GM10266 (cell line): ENCODE data around the gene NTSR1.

ENCODE experiments used
- DNase-seq: peaks from one replicate; pipeline ENCODE4 v3.0.0; 2012; ENCODE audit errors: extremely low spot score
- TF ChIP-seq, protein P1 (sequence below): IDR thresholded peaks from 2 replicates; pipeline ENCODE4 v1.5.1; 2012; ENCODE audit warnings: mild to moderate bottlenecking, low read depth; ENCODE audit not compliant: control insufficient read depth, insufficient read depth; ENCODE audit errors: missing control alignments

NTSR1 gene

GRCh38 chr20:62695448-62696414 lies 12.9 kb upstream of the NTSR1 start:
- TF ChIP-seq, protein P1, sequence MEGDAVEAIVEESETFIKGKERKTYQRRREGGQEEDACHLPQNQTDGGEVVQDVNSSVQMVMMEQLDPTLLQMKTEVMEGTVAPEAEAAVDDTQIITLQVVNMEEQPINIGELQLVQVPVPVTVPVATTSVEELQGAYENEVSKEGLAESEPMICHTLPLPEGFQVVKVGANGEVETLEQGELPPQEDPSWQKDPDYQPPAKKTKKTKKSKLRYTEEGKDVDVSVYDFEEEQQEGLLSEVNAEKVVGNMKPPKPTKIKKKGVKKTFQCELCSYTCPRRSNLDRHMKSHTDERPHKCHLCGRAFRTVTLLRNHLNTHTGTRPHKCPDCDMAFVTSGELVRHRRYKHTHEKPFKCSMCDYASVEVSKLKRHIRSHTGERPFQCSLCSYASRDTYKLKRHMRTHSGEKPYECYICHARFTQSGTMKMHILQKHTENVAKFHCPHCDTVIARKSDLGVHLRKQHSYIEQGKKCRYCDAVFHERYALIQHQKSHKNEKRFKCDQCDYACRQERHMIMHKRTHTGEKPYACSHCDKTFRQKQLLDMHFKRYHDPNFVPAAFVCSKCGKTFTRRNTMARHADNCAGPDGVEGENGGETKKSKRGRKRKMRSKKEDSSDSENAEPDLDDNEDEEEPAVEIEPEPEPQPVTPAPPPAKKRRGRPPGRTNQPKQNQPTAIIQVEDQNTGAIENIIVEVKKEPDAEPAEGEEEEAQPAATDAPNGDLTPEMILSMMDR: no peak
- no peak for DNase-seq

- DNase-seq: no peak
- TF ChIP-seq, protein P1: no peak
Observed at GRCh38 chr20:62696434-62696957, 12.1 kb upstream of the NTSR1 start.

DNA sequence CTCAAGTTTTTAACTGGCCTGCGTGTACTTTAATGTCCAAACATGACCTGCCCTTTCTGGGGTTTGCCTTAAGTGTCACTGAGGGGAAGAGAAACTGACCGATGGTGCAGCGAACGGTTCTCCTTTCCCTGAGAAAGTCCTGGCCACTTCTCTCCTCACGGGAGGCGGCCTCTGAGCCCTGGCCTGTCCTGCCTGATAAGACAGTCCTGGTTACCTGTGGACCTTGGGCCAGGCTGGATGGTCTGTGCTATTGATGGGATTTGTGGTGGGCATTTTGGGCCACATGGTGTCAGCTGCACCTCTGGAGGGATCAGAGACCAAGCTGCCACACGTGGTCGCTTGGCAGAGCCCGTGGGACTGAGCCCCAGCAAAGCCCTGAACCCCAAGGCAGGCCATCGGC lies 11.6 kb upstream of the NTSR1 start:
- TF ChIP-seq, protein P1: no peak
- DNase-seq: no peak

DNA sequence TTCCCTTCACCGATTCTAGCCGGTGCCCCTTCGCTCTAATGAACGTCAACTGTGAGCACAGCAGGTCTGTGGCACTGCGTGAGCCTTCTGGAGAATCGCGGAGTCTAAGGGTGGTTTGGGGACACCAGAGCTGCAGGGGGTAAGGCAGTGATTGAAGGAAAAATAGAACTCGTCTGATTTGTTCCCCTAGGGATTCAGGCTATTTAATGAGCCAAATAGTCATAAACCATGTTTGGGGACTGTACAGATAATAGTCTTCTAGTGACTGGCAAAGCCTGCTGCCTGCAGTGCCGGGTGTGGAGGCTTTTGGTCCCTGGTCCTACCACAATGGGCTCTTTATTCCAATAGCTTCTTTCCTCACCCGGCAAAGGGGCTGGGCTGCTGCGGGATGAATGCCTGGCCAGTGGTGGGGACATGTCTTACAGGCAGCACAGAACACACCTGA lies 11.1 kb upstream of the NTSR1 start:
- TF ChIP-seq, protein P1: no peak
- no peak for DNase-seq

- TF ChIP-seq, protein P1: no peak
- DNase-seq: no peak
Observed at GRCh38 chr20:62698231-62698630, 10.4 kb upstream of the NTSR1 start.

- TF ChIP-seq, protein P1: no peak
- no peak for DNase-seq
Observed at GRCh38 chr20:62699296-62699695, 9.3 kb upstream of the NTSR1 start.

- no peak for DNase-seq
- TF ChIP-seq, protein P1: no peak
Observed at GRCh38 chr20:62699741-62700140, 8.9 kb upstream of the NTSR1 start.
